ENCODE data around the gene ZBTB7A.

The ZBTB7A gene

DNA sequence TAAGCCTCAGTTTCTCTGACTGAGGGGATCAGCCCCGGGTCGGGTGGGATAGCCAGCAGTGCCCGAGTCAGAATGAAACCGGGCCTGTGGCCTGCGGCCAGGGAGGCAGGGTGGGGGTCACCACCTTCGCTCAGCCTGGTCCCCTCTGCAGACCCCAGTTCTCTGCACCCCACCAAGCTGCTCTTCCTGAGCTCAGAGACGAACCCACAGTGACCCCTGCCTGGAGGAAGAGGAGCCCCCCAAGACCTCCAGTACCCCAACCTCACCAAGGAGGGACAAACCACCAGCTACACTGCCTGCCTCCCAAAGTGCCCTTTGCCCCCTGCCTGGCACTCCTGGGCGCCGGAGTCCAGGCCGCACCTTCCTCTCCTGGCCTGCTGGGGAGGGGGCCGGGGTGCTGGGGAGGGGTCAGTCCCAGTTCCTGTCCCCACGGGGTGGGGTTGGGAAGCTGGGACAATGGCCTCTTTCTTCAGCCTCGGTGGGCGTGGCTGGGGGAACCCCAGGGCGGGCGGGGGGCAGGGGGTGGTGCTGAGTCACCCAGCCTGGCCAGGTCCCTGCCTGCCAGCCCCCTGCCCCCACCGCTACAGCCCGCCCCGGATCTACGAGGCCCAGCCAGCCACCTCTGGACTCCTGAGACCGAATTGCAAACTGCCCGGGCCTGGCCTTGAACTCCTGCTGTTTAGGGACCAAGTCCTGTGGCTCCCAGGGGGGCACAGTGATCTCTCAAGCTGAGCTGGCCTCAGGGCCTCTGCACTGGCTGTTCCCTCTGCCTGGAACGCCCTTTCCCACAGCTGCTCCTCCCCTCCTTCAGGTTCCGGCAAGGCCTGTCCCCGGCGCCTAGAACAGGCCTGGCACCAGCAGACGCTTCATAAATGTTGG, 14.3 kb downstream of the ZBTB7A start:
- no peak for DNase-seq

DNA sequence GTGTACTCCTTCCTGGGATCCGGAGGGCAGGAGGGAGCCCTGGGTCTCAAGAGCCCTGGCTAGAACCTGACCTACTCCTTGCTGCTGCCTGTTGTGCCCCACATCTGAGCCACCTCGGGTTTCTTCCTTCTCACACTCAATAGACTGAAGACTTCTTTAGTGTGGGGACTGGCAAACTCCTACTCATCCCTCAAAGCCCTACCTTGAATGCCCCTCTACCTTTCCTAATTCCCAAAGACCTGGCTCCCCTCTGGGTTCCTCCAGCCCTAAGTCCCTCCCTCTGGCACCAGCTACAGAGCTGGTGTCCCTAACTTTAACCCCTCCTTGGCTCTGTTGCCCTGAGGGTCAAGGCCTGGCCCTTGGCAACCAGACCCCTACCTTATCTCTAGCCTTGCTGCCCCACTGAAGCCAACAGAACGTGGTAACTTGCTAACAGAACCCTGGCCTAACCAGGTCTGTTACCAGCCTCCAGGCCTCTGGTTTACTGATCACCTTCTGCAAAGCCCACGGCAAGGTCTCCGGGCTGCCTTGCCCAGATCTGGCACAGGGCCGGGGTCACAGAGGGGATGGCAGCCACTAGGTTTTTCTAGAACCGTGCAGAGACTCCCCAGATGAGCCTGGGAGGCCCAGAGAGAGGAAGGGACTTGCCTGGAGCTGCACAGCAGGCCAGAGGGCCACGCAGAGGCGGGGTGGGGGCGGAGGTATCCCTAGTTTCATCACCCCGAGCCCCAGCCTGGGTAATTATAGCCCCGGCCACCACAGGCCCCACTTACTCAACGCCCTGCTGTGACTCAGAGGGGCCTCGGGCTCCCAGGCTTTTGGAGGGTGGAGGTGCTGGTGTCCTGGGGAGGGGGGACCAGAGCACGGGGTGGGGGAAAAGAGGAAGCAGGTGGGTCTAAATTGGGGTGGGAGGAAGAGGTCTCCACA, 15.3 kb downstream of the ZBTB7A start:
- DNase-seq: no peak

DNA sequence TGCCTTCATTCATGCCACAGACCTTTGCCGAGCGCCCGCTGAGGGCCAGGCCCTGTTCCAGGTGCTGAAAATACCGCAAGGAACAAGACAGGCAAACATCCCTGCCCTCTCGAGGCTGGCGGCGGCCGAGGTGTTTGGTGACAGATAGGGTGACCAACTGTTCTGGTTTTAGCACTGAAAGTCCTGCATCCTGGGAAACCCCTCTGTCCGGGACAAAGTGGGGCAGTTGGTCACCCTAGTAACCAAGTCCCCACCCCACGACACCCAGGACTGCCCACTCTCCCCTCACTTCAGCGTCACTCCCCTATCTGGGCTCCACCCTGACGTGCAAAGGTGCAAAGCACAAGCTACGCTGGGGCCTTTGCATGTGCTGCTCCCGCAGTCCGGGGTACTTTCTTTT, 17.3 kb downstream of the ZBTB7A start:
- DNase-seq: no peak

DNA sequence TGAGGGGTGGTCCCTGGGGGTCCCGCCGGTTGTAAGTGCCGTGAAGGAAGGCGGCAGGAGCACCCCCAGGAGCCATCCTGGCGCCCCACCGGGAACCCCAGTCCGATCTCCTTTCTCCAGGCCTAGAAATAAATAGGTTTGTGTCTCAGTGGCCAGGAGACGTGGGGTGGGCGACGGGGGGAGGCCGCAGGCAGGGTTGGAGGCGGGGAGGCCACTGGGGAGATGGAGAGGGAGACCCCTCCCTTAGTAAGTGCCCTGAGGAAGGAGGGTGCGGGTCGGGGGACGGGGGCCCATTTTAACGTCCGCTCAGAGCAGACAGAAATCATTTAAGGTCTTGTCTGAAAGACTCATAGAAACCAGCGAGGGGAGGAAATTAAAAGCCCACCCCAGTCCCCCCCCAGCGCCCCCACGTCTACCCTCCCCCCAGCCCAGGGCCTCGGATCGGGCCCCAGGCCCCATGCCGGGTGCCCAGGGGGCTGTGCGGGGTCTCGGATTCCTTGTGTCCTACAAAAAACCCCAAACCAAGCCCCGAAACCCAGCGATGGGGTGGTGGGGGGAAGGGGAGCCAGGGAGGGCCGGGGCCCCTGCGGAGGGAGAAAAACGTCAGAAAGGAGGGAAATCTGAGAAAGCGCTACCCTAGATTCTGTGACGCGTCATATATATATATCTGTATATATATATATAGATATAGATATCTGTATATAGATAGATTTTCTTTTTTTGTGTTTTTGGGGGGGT, 19.6 kb downstream of the ZBTB7A start:
- DNase-seq: no peak

DNA sequence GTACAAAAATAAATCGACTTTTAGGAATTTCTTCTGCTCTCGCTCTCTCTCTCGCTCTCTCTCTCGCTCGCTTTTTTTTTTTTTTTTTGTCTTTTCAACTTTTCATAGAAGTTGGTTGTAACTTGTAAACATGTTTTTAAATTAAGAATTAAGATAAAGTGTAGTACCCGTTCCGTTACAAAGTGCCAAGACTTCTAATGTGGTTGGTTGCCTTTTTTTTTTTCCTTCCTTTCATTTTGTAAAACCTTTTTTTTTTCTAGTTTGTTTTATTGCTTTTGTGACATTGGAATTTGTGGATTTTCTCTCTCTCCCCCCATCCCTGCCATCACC, 20.4 kb downstream of the ZBTB7A start:
- no peak for DNase-seq

DNA sequence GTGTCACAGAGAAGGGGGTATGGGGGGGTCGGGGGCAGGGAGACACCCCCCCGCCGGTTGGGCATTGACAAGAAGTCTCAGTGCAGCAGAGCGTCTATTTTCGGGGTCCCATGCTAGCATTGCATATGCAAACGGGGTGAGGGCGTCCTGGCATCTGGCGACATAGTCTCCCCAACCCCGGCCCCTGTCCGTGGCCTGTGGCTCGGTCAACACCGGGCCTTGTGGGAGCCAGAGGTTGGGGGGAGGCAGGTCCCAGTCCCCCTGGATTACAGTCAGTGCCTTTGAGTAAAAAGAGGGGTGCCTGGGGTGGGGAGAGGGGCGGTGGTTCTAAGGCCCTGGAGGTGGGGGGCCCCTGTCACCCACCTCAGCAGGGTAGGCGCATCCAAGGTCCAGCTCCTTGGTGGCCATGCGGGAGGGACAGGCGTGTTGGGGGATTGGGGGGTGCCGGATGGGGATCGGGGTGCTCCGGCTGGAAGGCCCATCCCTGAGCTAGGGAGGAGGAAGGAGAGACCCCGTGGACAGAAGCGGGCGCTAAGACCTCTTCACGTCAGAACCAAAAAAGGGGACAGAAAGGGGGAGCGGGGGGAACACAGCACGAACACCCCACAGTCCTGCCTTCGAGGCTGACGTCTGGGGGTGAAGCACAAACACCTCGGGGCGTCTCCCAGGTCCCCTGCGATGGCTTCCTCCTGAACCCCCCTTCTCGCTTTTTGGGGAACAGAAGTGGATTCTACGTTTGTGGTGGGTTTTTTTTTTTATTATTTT, 20.9 kb downstream of the ZBTB7A start:
- no peak for DNase-seq

DNA sequence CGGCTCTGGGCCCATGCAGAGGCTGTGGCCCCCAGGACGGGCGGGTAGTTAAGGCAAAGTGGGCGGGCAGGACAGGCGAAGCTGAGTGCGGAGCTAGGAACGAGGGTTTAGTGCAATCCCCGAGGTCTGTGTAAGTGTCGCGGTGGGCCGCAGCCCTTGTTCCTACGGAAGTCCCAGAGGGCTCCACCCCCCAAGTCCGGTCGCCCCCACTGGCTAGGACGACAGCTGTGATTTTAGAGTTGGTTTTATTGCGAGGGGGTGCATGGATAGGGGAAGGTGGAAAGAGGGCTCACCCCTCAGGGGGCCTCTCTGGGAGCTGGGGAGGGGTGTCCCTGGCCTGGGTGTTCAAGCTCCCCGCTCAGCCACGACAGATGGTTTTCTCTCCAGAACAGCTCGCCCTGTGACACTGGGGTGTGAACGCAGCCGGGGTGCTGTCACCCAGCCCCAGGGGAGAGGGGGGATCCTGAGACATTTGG, 21.7 kb downstream of the ZBTB7A start:
- DNase-seq: no peak

DNA sequence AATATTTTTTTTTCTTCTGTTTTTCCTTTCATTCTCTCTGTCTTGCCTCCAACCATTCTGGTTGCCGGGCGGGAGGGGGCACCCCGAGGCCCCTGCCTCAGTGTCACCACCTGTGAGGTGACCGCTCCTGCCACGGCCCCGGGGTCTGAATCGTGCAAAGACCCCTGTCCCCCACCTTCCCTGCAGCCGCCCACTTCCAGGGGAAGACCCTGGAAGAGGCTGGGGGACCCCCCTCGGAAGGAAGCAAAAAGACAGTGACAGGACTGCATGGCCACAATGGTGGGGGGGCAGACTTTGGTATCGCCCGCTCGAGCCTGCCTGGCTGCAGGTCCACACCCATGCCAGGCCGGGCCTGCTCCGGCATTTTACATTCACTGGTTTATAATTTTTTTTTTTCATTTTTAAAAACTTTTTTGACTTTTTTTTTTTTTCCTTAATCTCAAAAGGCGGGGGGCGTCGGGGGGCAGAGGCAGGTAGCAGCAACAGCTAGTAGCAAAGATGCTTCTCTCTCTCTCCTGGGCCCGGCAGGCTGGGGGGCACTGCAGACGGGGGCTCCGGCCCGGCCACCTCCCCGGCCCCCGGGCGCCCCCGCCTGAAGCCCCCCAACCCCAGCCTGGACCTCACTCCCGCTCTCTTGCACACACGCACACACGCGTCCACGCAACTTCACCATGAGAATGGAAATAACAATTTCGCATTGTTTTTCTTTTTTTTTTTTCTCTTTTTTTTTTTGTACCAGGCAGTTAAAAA, 22.6 kb downstream of the ZBTB7A start:
- no peak for DNase-seq

DNA sequence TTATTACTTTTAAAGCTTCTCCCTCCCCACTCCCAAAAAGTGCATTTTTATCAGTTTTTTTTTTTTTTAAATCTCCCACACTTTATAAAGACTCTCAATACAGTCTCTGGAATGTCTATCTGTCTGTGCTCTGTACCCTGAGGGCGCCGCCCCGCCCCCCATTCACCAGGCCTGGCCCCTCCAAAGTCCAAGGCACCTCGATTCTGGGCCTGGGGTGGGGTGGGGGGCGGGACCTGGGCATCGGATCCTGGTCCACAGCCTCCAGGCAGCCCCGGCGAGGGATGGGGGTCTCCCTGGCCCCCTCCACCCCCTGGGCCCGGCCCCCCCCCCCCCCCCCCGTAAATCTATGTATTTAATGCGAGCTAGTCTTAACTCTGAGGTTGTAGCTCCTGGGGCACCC, 23.3 kb downstream of the ZBTB7A start:
- no peak for DNase-seq

DNA sequence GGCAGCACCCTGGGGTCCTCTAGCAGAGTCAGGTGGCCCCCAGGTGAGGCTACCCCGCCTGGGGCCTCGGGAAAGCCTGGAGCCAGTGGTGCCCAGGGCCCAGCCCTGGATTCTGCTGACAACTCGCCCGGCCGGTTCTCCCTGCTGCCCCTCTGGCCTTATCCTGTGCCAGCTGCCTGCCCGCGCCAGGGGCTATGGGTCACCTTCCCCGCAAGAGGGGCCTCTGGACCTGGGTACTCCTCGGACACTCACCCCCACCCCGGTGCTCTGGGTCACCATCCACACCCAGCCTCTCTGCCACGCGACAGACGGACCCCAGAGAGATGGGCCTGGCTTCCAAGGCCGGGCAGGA, 24.0 kb downstream of the ZBTB7A start:
- DNase-seq: no peak

DNA sequence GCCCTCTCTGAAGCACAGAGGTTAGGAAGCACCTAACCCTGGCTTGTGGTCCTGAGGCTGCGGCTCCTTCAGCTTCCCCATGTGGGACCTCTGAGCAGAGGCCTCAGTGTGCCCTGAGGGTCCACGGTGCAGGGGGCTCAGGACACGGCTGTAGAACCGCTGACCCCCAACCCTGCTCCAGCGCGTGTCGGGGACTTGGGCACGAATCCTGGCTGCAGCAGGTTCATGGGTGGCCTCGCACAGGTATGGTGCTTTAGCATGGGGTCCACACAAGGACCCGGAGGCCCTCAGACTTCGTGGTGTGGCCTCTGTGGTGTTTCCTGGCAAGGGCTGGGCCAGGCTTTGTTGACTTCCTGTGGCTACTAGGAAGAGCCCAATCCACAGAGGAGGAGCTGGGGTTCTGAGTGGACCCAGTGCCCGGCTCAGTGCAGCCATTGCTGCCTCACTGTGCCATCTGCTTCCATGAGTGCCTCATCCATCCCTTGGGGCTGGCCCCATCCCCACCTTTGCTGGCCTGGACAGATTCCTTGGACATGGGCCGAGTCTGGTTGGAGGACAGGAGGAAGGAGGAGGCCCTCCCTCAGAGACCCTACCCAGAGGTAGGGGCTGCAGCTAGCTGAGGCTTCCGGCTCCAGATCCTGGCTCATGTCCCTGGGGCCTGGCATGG, 24.5 kb downstream of the ZBTB7A start:
- DNase-seq: no peak

DNA sequence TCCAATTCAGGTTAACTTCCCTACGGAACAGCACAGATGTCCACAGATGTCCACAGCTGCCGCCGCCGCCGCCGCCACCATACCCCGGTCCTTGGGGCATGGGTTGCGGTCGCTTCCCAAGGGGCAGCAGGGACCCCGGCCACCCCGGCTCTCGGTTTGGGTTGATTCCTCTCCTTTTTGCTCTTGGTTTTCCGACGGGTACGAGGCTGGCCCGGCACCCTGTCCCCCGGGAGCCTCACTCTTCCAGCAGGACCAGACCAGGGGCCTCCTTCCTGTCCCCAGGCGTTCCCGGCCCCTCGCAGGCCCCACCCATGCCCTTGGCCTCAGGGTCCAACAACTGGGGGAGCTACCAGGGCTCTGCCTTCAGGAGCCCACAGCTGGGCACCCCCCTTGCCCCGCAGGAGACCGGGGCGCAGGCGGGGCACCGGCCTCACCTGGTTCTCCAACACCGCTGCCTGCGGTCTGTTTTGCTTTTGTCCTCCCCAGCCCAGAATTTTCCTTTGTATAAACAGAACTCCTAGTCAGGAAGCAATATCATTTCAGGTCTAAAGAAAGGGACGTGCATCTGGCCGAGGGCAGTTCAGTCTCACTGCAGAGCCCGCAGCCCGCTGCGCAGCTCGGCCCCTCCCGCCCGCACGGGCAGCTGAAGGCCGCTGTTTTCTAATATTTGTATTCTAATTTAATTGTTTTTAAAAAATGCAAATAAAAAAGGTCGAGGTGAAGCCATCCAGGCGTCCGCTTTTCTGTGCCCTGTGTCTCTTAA, 27.9 kb downstream of the ZBTB7A start:
- DNase-seq: no peak

DNA sequence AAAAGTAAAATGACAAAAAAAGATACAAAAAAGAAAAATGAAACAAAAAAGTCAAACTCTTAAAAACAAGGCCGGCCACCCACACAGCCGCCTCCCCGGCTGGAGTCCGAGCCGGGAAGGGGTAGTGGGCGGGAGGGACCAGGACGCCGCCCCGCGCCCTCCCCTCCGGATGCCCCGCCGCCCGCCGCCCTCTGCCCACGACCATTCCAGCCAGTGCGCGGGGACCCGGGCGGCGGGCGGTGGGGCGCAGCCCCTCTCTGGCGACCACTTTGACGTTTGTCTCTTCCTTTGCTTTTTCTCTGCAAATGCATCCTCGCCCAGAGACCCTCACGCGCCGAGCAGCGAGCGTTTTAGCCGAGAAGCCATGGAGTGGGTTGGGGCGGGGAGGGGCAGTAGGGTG, 28.6 kb downstream of the ZBTB7A start:
- DNase-seq: no peak

DNA sequence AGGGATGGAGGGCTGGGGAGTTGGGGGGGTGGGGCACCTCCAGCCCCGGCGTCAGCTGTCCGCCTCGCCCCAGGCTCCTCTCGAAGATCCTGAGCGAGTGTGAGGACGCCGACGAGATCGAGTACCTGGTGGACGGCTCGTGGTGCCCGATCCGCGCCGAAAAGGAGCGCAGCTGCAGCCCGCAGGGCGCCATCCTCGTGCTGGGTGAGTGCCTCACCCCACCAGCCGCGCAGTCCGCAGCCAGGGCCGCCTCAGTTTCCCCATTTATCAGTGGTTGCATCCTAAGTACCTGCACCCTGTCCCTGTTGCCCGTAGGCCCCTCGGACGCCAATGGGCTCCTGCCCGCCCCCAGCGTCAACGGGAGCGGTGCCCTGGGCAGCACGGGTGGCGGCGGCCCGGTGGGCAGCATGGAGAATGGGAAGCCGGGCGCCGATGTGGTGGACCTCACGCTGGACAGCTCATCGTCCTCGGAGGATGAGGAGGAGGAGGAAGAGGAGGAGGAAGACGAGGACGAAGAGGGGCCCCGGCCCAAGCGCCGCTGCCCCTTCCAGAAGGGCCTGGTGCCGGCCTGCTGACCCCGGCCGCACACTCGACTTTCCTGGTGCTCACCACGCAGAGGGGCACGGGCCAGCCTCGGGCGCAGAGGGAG, 29.3 kb downstream of the ZBTB7A start:
- no peak for DNase-seq

DNA sequence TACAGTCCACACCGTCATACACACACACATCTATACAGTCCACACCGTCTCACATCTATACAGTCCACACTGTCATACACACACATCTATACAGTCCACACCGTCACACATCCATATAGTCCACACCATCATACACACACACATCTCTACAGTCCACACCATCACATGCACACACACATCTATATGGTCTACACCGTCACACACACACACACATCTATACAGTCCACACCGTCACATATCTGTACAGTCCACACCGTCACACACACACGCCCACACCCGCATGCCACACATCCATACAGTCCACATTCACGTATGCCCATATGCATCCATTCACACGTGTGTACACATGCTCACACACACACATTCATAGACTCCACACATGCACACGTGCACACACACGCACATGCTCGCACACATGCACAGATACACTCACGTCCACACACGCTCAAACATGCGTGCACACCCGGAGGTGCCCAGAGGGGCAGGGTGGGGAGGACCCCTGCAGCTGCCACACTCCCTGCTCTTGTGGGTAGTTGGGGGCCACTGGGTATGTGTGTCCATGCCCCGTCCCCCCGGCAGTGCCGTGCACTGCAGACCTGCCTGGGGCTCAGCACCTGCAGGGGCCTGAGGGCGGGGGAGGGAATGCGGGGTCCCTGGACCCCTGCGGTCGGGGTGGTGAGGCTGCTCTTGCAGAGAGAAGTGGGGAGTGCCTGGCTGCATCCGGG, 30.0 kb downstream of the ZBTB7A start:
- no peak for DNase-seq

DNA sequence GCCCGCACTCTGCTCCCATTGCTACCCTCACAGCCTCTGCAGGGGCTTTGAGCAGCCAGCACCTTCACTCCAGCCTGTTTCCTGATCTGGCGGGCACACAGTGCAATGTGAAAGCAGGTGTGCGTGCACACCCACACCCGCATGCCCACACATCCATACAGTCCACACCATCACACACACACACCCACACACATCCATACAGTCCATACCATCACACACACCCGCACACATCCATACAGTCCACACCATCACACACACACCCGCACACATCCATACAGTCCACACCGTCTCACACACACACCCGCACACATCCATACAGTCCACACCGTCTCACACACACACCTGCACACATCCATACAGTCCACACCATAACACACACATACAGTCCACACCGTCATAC, 31.1 kb downstream of the ZBTB7A start:
- DNase-seq: no peak

DNA sequence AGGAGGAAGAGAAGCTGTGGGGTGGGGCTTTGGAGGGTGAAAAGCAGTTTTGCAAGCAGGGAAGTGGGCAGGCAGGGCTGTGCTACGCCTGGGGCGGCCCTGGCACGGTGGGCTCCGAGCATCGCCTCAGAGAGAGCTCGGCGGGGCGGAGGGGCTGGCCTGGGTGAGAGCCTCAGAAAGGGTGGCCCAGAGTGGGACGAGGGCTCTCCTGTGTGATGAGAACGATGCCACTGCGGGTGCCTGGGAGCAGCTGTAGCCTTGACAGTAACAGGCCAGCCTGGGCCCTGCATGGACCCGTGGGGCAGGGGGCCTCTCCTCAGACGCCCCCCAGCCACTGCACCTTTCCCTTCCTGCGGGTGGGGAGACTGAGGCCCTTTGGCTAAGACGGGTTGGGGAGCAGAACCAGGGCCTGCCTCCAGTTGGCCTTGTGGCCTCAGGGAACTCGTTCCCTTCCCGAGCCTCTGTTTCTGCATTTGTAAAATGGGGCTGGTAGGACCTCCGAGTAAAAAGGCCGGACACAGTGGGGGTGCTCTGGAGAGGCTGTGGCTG, 31.6 kb downstream of the ZBTB7A start:
- DNase-seq: no peak

DNA sequence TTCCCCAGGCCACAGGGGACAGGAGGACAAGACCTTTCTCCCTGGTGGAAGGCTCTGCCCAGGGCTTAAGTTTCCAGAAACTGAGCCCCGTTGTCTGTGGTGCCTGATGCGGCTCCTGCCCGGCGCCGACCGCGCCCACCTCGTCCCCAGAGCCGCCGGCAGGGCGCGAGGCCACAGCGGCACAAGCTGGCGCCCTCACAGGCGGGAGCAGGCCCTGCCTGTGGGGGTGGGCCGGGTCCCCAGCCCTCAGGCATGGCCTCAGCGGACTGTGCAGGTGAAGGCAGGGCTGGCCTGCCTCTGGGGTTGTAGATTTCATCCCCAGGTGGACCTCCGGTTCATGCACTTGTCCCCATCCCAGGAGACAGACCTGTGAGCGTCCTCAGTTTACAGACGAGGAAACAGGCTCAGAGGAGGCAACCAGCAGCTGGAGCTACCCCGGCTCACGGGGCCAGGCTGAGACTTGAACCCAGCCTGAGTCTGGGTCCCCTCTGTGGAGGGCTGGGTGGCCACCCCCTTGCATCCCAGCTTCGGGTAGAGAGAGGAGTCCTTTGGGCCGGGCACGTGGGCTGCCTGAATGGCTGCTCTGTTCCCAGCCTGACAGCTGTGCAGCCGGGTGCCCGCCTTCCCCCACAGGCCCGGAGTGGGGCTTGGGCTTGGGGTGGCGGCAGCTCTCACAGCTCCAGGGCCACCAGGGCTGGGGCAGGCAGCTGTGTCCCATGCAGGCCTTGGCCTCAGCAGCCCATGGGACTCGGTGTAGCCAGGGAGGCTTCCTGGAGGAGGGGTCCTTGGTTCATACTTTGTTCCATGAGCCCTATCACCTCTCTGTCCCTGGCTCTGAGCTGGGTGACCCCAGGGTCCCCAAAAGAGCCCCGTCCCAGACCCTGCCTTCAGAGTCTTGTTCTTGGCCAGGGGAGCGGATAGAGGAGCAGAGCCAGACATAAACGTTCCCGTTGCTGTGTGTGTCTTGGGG, 32.4 kb downstream of the ZBTB7A start:
- DNase-seq: no peak

All from NCI-H774 (cell line).